ENCODE measurements around the gene KCNQ1OT1. TPM values are rescaled to one million over a fixed set of nuclear protein-coding genes. Genes with fewer than 3 reads are reported as not detected.

KCNQ1OT1 gene
- polyA plus RNA-seq, 3 donors: 1.1 to 2.3 (median 1.4) TPM

DNA sequence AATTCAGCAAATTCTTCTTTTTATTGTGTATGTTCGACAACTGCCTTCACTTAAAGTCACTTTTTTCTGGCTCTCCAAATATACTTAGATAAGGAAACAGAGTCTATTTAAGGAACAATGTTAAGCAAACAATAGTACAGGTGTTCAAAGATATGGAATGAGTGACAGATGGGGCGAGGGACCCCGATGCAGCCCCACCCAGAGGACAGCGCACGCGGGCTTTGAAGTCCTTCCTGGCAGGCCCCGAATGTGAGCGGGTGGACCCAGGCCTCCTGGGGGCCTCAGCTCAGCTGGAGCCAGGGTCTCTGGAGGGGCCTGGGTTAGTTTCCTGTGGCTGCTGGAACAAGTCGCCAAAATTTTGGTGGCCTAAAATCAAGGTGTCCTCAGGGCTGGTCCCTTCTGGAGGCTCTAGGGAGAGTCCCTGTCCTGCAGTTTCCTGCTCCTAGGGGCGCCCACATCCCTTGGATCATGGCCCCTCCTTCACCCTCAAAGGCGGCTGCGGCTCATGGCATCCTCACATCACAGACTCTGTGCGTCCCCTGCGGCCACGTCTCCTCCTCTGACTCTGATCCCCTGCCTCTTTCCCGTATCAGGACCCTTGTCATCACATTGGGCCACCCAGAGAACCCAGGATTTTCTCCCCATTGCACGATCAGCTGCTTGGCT lies 40.6 kb upstream of the KCNQ1OT1 start:
- no peak for DNase-seq (ENCODE audit: extremely low read depth in 1 of 11, low read depth in 9 of 11, low spot score in 4 of 11)

DNA sequence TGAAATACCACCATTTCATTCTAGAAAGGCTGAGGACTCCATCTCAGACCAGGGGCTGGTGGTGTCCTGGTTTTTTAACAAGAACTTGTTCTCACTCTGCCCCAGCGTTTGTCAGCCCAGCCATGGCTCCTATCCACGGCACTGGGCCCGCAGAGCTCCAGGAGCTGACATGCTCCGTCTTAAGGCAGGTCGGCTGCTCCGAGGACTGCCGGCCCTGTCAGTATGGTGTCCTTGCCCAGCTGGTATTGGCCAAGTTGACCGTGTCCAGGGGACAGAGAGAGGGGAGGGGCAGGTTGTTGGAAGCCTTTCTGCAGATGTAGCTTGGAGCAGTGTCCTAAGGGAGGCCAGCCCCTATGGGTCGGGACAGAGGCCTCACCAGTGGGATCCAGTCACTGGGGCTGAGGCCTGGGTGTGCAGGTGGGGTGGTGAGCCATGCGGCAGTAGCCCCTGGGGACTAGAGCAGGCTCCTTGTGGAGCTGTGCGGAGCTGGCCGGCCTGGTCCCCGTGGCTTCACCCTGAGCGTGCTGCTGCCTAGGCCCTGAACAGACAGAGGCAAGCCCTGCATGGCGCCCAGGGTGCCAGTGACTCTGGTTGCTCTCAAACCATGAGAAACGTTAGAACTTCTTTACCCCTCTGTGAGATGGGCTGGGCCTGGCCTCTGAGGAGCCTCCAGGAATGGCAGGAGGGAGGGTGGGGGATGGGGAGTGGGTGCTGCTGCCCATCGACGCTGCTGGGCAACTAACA lies 39.9 kb upstream of the KCNQ1OT1 start:
- no peak for DNase-seq (ENCODE audit: extremely low read depth in 1 of 11, low read depth in 9 of 11, low spot score in 4 of 11)

DNA sequence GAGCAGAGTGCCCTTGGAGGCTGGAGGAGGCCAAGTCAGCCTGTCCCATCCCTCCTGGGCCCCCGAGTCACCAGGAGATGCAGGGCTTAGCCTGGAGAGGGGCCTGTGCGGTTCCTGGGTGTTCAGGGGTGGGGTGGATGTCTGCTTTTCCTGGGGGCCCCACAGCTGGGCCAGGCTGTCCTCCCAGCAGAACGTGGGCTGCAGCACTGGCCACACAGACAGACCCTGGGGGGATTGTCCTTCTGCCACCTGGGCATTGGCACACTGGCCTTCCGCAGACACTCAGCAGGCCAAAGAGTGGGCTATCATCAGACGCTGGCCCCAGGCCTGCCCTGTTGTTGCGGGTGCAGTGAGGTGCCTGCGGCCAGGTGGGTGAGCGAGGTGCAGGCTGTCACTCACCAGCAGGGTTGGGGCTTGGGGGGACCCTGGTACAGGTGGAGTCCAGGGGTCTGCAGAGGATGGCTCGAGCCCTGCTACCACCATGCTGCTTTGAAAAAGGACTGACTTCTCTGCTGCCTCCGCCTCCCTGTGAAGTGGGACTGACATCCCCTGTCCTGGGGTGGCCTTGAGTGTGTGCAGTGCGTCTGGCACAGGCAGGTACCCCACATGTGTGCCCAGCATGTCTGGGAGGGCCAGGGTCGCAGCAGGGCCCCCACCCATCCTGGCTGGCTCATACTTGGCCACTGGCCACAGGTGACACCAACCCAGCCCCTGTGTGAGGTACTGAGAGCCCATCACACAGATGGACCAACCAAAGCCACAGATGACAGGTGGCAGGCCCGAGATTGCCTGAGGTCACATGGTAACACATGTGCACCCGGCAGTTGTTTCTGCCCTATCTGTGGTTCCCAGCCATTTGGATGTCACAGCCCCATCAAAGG lies 39.0 kb upstream of the KCNQ1OT1 start:
- no peak for DNase-seq (ENCODE audit: extremely low read depth in 1 of 11, low read depth in 9 of 11, low spot score in 4 of 11)

DNA sequence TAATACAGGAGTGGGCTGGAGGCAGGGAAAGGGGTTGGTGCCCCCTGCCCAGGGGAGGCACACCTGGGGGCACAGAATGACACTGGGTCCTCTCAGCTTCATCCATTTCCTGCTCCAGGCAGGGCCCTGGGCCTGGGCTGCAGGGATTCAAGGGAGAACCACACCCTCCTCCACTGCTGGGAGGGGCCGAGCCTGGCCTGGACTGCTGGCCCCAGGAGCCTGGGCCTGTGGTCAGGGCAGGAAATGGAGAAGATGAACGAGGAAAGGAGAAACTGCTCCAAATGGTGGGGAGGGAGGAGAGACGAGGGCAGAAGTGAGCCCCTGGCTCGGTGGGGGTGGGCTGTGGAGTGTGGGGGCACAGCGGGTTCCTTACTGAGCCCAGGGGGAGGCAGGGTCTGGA lies 38.1 kb upstream of the KCNQ1OT1 start:
- no peak for DNase-seq (ENCODE audit: extremely low read depth in 1 of 11, low read depth in 9 of 11, low spot score in 4 of 11)

DNA sequence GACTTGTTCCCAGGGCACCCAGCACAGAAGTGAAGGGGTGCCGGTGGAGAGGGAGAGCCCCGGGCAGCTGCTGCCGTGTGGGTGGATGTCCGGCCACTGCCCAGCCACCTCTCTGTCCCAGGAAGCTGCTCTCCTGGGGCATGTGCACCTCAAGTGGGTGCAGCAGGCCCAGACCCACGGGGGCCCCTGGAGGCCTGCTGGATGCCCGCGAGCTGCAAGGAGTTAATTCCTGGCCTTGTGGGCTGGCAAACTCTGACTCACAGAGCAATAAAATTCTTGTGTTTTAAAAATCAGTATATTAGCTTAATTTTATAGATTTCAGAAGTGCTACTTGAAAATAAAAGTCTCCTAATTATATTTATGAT lies 37.4 kb upstream of the KCNQ1OT1 start:
- DNase-seq (ENCODE audit: extremely low read depth in 1 of 11, low read depth in 9 of 11, low spot score in 4 of 11): no peak

DNA sequence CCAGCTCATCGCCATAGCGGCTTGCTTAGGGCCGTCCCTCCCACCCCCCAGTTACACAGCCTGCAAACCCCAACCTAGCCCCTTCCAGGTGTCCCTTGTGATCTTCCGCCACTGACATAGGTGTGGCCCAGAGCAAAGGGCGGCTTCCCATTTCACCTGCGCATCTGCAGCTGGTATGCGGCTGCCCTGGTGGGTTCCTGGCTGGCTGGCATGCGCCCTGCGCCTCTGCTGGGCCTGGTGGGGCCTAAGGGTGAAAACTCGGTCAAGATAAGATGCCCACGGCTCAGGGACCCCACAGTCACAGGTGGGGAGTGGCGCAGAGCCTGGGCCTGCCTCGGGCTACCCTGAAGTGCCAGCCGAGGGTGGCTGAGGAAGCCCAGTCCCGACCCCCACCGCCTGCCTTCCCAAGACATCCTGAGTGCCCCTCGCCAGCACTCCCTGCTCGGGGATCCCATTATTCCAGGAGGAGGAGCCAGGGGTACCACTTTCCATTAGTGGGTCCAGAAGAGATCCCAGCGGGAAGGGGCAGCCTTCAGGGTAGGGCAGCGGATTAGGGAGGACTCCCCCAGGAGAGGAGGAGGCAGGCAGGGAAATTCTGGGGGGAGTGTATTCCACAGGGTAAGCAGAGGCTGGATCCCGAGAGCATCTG lies 36.9 kb upstream of the KCNQ1OT1 start:
- no peak for DNase-seq (ENCODE audit: extremely low read depth in 1 of 11, low read depth in 9 of 11, low spot score in 4 of 11)

DNA sequence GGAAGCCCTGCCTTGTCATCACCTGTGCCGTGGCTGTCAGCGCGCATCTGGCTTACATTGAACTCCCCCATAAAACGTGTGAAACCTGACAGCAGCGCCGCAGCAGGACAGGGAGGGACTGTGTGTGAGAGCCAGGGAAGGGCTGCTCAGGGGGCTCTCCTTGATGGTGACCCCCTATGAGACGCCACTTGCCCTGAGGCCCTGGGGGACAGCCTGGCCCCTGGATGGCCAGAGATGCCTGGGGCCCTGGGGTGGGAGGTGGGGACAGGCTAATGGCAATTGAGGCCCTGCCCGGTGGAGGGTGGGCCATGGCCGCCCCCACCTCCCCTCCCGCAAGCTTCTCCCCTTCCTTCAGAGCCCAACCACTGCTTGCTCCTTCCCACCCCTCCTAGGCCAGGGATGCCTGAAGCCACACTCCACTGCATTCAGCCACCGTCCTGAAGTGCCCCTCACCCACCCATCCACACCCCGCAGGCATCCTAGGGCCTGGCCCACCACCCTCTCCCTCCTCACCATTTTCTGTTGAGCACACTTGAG lies 35.3 kb upstream of the KCNQ1OT1 start:
- no peak for DNase-seq (ENCODE audit: extremely low read depth in 1 of 11, low read depth in 9 of 11, low spot score in 4 of 11)

DNA sequence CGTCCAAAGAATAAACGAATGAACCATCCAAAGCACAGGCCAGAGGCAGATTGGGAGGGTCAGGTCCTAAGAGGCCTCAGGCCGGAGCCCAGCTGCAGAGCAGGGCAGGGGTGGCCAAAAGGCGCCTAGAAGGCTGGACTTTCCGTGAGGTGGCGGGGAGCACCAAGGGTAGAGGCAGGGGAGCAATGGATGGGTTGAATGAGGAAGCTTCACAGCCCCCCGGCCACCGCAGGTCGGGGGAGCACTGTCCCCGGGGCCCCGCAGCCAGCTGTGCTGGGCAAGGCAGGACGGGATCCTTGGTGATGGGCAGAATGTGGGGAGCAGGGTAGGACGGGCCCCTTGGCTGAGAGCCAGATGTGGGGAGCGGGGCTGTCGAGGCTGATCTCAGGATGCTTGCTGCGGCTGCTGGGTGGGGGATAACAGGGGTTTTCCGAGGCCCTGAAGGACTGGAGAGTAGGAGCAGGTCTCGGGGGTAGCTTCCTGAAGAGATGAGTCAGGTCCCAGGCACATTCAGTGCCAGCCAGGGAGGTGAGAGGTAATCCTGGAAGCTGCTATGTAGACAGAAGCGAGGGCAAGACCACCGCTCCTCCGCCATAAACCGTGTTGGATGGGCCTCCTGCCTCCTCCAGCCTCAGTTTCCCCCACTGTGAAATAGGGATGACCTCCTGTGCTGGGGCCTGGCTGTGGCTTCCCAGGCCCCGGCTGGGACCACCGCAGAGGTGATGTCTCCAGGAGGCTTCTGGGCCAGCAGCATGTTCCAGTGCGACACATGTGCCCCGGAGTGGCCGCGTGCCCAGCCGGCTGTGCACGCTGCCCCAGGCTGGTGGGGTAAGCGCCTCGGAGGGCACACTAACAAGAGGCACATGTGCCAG lies 34.6 kb upstream of the KCNQ1OT1 start:
- no peak for DNase-seq (ENCODE audit: extremely low read depth in 1 of 11, low read depth in 9 of 11, low spot score in 4 of 11)

DNA sequence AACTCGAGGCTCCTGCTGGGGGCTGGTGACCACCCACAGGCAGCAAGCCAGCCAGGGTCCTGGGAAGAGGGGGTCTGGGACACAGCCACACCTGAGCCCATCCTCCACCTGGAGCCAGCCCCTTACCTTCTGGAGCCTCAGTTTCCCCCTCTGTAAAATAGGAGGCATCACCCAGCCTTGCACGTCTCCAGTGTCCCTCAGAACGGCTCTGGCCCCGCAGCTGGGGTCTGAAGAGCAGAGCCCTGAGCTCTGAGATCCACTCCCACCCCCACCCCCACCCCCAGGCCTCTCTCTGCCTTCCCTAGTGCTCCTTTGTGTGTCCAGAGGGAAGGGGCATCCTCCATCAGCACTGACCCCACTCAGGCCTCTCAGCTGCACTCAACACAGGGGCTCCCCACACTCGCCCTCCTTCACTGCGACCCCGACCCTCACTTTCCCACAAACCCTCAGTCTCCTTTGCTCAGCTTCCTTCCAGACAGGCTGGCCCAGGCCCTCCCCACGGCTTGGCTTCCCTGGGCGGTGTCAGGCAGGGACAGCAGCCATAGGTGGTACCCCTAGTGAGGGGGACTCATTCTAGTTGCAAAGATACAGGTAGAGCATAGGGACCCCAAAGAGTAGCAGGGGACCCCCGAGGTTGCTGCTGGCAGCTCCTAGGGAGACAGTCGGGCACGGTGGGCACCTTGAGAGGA lies 33.3 kb upstream of the KCNQ1OT1 start:
- DNase-seq (ENCODE audit: extremely low read depth in 1 of 11, low read depth in 9 of 11, low spot score in 4 of 11): no peak

DNA sequence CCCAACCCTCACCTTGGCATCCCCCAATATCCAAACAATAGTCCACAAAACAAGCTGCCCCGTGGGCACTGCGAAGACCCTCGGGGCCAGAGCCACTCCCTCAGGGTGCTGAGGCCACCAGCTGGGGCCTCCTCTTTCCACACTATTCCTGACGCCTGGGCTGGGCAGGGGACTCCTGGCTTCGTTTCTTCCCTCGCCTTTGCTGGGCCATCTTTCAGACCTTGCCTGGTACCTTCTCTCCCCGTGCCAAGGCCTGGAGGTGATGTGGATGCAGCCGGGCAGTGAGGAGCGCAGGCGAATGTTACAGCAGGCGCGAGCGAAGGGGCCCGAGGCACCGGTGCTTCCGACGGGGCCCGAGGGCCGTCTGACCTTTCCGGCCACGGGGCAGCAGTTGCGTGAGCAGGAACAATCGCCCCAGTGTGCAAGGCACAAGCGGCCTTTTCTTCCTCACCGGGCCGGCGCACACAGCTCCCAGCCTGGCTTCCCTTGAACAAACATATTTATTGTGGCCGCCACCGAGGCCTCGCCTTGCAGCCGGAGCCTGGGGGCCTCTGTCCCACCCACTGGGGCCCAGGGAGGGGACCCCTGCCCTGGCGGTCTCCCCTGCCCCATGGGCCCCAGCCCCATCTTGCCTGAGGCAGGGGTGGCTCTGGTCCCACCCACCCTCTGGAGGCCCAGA lies 32.6 kb upstream of the KCNQ1OT1 start:
- no peak for DNase-seq (ENCODE audit: extremely low read depth in 1 of 11, low read depth in 9 of 11, low spot score in 4 of 11)

DNA sequence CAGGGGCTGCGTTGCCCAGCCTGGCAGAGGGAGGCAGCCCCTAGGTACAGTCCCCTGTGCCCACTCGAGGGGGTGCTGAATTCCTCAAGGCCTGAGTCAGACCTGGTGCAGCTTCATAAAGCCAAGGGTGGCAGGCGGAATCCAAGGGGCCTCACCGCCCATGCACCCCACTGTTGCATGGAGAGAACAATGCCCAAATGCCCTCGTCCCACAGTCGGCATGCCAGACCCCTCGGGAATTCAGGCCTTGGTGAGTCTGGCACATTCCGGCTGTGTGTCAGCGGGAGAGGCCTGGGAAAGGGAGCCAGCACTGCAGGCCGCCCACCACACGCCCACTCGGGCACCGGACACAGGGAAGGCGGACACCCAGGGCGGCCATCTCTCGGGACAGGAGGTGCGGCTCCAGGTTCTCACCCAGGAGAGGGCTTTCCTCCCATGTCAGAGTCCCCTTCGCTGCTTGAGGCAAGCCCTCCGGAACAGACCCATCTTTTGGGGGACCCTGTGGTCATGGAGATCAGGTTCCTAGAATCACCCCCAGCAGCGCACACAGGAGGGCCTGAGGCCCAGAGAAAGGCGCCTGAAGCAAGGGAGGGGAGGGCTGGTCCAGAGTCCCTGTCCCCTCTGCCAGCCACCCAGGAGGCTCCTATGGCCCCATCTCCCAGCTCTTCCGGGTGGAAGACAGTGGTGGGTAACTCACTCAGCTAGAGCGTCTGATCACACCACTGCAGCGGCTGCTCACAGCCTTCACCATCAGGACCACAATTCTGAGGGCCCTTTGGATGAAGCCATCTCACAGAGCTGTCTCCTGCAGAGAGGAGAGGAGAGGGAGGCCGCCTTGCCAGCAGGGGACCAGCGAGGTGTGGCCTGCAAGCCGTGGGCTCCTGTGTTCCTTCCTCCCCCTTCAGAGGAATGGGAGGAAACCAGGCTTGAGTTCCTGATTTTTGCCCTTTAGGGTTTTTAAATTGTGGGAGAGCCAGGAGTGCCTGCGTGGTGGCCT lies 31.6 kb upstream of the KCNQ1OT1 start:
- no peak for DNase-seq (ENCODE audit: extremely low read depth in 1 of 11, low read depth in 9 of 11, low spot score in 4 of 11)

DNA sequence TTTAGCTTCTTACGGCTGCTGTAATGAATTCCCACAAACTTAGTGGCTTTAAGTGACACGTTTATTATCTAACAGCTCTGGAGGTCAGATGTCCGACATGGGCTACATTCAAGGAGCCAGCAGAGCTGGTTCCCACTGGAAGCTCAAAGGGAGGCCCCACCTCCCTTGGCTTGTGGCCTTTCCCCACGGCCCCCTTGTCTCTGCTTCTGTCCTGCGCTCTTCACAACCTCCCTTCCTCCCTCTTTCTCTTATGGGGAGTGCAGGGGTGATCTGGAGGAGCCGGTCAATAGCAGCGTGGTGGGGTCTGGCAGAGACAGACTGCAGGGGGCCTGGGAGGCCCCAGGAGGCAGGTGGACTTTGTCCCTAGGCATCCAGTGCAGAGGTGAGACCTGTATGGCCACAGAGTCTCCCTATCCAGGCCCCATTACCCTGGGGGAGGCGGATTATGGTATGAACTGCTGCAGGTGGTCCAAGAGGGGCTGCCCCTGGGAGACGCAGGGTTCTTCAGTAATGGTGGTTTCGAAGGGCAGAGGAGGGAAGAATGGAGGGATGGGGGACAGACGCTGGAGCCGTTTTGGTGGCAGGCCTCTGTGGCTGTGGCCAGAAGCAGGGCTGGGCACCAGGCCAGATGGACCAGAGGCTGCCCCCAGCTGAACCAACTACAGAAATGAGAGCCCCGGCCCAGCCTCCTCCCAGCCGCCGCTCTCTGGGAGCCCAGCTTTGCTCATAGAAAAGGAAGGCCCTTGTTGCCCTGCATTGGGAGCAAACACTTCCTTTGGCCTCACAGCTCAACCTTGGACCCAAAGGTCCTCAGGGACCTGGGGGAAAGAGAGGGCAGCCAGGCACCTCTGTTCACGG lies 30.7 kb upstream of the KCNQ1OT1 start:
- DNase-seq (ENCODE audit: extremely low read depth in 1 of 11, low read depth in 9 of 11, low spot score in 4 of 11): peak in 5 of 11 donors; percentile 55 to 80 (median 60)

DNA sequence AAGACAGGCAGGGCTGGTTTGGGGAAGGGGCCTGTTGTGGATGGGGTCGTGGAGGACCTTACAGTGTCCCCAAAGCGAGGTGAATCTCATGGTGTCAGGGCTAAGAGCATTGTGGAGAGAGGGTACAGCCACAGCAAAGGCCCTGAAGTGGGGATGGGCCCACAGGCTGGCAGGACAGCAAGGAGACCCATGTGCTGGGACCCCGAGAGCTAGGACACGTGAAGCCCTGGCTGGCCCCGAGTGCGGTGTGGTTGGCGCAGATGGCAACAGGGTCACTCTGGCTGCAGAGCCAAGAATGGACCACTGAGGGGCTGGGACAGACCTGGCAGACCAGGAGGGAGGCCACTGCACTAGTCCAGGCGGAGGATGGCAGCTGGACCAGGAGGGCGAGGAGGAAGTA lies 30.0 kb upstream of the KCNQ1OT1 start:
- no peak for DNase-seq (ENCODE audit: extremely low read depth in 1 of 11, low read depth in 9 of 11, low spot score in 4 of 11)

DNA sequence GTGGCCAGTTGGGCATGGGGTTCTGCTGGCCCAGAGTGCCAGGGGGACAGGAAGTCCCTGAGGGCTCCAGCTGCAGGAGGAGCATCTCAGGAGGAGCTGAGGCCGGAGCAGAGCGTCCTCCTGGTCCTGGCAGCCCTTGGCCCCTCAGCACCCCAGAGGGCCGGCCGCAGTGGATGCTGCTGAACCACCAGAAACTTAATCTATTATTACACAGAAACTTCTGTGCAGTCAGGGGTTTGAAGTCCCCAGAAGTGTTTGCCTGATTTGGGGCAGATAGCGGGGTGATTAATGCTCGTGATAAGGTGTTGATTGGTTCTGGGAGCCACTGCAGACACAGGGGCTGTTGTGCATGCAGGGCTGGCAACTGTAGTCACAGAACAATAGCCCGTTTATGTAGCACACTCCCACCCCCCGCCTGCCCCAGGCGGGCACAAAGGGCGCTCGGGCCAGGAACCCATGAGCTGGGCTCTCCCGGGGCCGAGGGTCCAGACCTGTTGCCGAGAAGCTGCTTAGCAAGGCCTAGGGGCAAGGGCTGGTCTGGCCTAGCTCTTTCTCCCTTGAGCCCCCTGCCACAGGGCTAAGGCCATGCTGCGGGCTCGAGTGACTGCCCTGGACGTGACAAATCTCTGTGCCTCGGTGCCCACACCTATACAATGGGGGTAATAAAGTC lies 29.0 kb upstream of the KCNQ1OT1 start:
- no peak for DNase-seq (ENCODE audit: extremely low read depth in 1 of 11, low read depth in 9 of 11, low spot score in 4 of 11)
